OCI-LY7 (cell line): ENCODE data around the gene LRFN2. TPM values are rescaled to one million over a fixed set of nuclear protein-coding genes. Genes with fewer than 3 reads are reported as not detected.

Source experiments
- BruUV-seq: library from RNA; stranded (reverse); fragments of 400-500 nt; replicated peaks from 2 replicates; lab custom pipeline; 2021; lab: Mats Ljungman, UMichigan
- CTCF ChIA-PET: fragments of 300-600 bp; sonication (Branson Sonifier 250); formaldehyde crosslinking; loops from one replicate; lab custom pipeline; 2022; ENCODE audit warnings: antibody characterized with exemption; ENCODE audit not compliant: unreplicated experiment; lab: Charles Lee
- POLR2A ChIA-PET: fragments of 300-600 bp; sonication (Branson Sonifier 250); formaldehyde crosslinking; loops from one replicate; lab custom pipeline; 2022; ENCODE audit warnings: antibody characterized with exemption; lab: Charles Lee
- DNase-seq: peaks from one replicate; pipeline ENCODE4 v3.0.0-alpha.2; 2015; ENCODE audit warnings: low spot score
- H2AFZ ChIP-seq: fragments of 200-600 bp; sonication (generic), shearing (Covaris generic); 2 replicates; pipeline ENCODE4 v1.6.1; 2014; ENCODE audit warnings: mild to moderate bottlenecking, antibody characterized with exemption, low read length, moderate library complexity
- H3K27ac ChIP-seq: fragments of 200-600 bp; sonication (generic); 2 replicates; pipeline ENCODE4 v1.5.1; 2014; ENCODE audit warnings: mixed run types, low read depth, mild to moderate bottlenecking, moderate library complexity, low read length, inconsistent platforms; ENCODE audit not compliant: poor library complexity, severe bottlenecking
- H3K36me3 ChIP-seq: fragments of 200-600 bp; sonication (generic); 2 replicates; pipeline ENCODE4 v1.6.1; 2014; ENCODE audit warnings: mild to moderate bottlenecking, antibody characterized with exemption, low read length, moderate library complexity, mixed read lengths; ENCODE audit not compliant: insufficient read depth
- H3K4me1 ChIP-seq: fragments of 200-600 bp; sonication (generic); 2 replicates; pipeline ENCODE4 v1.5.1; 2014; ENCODE audit warnings: mild to moderate bottlenecking, low read length; ENCODE audit not compliant: insufficient read depth, poor library complexity, severe bottlenecking
- H3K4me2 ChIP-seq: fragments of 200-600 bp; sonication (generic); 2 replicates; pipeline ENCODE4 v1.6.1; 2014; ENCODE audit warnings: mild to moderate bottlenecking, low read length
- H3K4me3 ChIP-seq: fragments of 200-600 bp; sonication (generic); 2 replicates; pipeline ENCODE4 v1.5.1; 2014; ENCODE audit warnings: mild to moderate bottlenecking, low read depth, low read length; ENCODE audit not compliant: poor library complexity, severe bottlenecking
- H3K79me2 ChIP-seq: fragments of 200-600 bp; sonication (generic); 2 replicates; pipeline ENCODE4 v1.6.1; 2016; ENCODE audit warnings: low read depth, mild to moderate bottlenecking, low read length, moderate library complexity, mixed read lengths; ENCODE audit not compliant: insufficient read depth
- H3K9me2 ChIP-seq: fragments of 200-600 bp; sonication (generic); 2 replicates; pipeline ENCODE4 v1.6.1; 2016; ENCODE audit warnings: mild to moderate bottlenecking, low read length, mixed read lengths; ENCODE audit not compliant: insufficient read depth
- H3K9me3 ChIP-seq: fragments of 200-600 bp; sonication (generic); 2 replicates; pipeline ENCODE4 v1.6.1; 2014; ENCODE audit warnings: mild to moderate bottlenecking, mixed run types, low read length, mixed read lengths
- H4K20me1 ChIP-seq: fragments of 200-600 bp; sonication (generic); 2 replicates; pipeline ENCODE4 v1.6.1; 2014; ENCODE audit warnings: mild to moderate bottlenecking, antibody characterized with exemption, low read length, moderate library complexity, mixed read lengths; ENCODE audit not compliant: insufficient read depth
- CTCF ChIP-seq: fragments of 200-600 bp; sonication (generic); conservative IDR thresholded peaks from 2 replicates; pipeline ENCODE4 v1.5.1; 2014; ENCODE audit warnings: mild to moderate bottlenecking, antibody characterized with exemption, low read length, moderate library complexity, mixed read lengths
- EZH2phosphoT487 ChIP-seq: fragments of 200-600 bp; sonication (generic); IDR thresholded peaks from 2 replicates; pipeline ENCODE4 v1.6.1; 2018; ENCODE audit warnings: low read depth, borderline replicate concordance, mild to moderate bottlenecking, mixed run types, antibody characterized with exemption, low read length, moderate library complexity, mixed read lengths
- intact Hi-C: fragments of 100-400 bp; cut with micrococcal nuclease; formaldehyde crosslinking; loops from one replicate; pipeline ENCODE4 v1.10.0; 2022; ENCODE audit not compliant: unreplicated experiment
- total RNA-seq, 2 experiments: library from RNA; depleted of rRNA in 1 of 2; stranded (reverse); fragments of >200 nt in 1 of 2; shearing (Covaris generic) in 1 of 2; gene quantifications; 2 replicates each; pipeline ENCODE4 v1.2.3, GENCODE V29; 2014 to 2022

LRFN2 gene
- total RNA-seq, 2 experiments from 2014 or later: not detected

GRCh38 chr6:40344566-40345167, 242.5 kb downstream of the LRFN2 start:
- Histone ChIP-seq H3K9me2 (no peaks in the 10 kb centered on the region), H3K4me2 (no peak overlapping the region), H3K4me1 (no peaks in the 10 kb centered on the region), H3K79me2 (no peaks in the 10 kb centered on the region), H3K27ac (no peak overlapping the region), H3K36me3 (no peaks in the 10 kb centered on the region), H3K4me3 (no peak overlapping the region), H4K20me1 (no peaks in the 10 kb centered on the region), H2AFZ (no peak overlapping the region), H3K9me3 (no peaks in the 10 kb centered on the region)
- no peak for DNase-seq
- ChIA-PET CTCF (no interaction called here), POLR2A (interaction anchor here (0.6 kb wide), 1 partner anchor 46 kb away, joined by 7 read pairs; no protein-coding TSS in a partner anchor)
- intact Hi-C loops: no loop called here
- BruUV-seq: no TSS peak
- no peak for TF ChIP-seq CTCF
- no peak for TF ChIP-seq EZH2phosphoT487

DNA sequence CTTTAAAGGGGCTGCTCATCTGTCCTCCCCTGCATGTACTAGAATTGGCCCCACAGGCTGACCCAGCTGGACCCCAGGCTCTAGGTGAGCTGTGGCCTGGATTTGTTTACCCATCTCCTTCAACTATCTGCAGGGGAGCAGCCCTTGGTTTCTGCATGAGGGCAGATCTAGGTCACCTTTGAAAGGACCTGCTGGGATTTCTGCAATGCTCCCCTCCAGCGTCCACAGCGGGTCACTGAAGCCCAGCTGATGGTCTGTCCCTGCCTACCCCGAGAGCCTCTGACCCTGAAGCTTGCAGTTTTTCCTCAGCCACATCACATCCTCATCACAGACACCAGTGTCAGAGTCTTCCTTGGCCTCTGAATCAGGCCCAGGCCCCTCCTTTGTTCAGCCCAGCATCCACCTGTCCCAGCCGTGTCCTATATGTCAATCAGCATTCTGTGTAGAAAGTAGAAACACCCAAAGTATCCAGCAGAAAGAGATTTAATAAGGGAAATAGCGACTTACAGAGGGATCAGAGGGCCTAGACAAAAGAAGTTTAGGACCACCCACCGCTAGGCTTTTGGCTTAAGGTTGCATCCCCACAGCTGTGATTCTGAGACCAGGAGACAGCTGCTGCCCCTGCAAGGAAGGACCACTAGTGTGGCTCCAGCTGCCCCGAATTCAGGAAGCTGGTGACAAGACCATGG, 243.1 kb downstream of the LRFN2 start:
- CTCF ChIA-PET: interaction anchor here (0.6 kb wide), 1 partner anchor 907 kb away, joined by 3 read pairs; no protein-coding TSS in a partner anchor
- no peaks in the 10 kb centered on the region for H3K36me3 ChIP-seq
- intact Hi-C loops: no loop called here
- H2AFZ ChIP-seq: no peak overlapping the region
- H4K20me1 ChIP-seq: no peaks in the 10 kb centered on the region
- H3K4me1 ChIP-seq: no peaks in the 10 kb centered on the region
- H3K9me2 ChIP-seq: no peaks in the 10 kb centered on the region
- H3K79me2 ChIP-seq: no peaks in the 10 kb centered on the region
- BruUV-seq: no TSS peak
- DNase-seq: no peak
- POLR2A ChIA-PET: no interaction called here
- no peak overlapping the region for H3K27ac ChIP-seq
- no peak overlapping the region for H3K4me2 ChIP-seq
- no peaks in the 10 kb centered on the region for H3K9me3 ChIP-seq
- TF ChIP-seq EZH2phosphoT487 (no peak), CTCF (no peak)
- no peak overlapping the region for H3K4me3 ChIP-seq
